Stimulated activated CD4-positive, alpha-beta T cell treated with anti-CD3 and anti-CD28 coated beads, Interleukin-12 subunit alpha, Interleukin-12 subunit beta, amount 100 ng/mL, for 24 hours (primary cell): Measurements from ENCODE around the gene KCND2.
"Not testable (repeated sequence)": the region's sequence is repeated elsewhere in the genome, so short reads cannot be mapped to it uniquely, and the experiment has no call there.

Experiments
- DNase-seq, 2 experiments: peaks; one replicate each; pipeline ENCODE4 v3.0.0-alpha.2; 2020; ENCODE audit warnings: low read depth in 2 of 2

The KCND2 gene

GRCh38 chr7:120587243-120587642, 314.3 kb downstream of the KCND2 start:
- no peak for DNase-seq

- DNase-seq: no peak
Measured at GRCh38 chr7:120588416-120588815, 315.4 kb downstream of the KCND2 start.

- no peak for DNase-seq
Measured at GRCh38 chr7:120588862-120589261, 315.9 kb downstream of the KCND2 start.

GRCh38 chr7:120600607-120601006, 327.6 kb downstream of the KCND2 start:
- no peak for DNase-seq

GRCh38 chr7:120603366-120603765, 330.4 kb downstream of the KCND2 start:
- no peak for DNase-seq

GRCh38 chr7:120609136-120609753, 336.3 kb downstream of the KCND2 start:
- no peak for DNase-seq

GRCh38 chr7:120611975-120612374, 339.0 kb downstream of the KCND2 start:
- no peak for DNase-seq

- no peak for DNase-seq
Measured at GRCh38 chr7:120615703-120616102, 342.7 kb downstream of the KCND2 start.

GRCh38 chr7:120617275-120617674, 344.3 kb downstream of the KCND2 start:
- no peak for DNase-seq

- no peak for DNase-seq
Measured at GRCh38 chr7:120628251-120628650, 355.3 kb downstream of the KCND2 start.

- no peak for DNase-seq
Measured at GRCh38 chr7:120639884-120640283, 366.9 kb downstream of the KCND2 start.

GRCh38 chr7:120645966-120646365, 373.0 kb downstream of the KCND2 start:
- no peak for DNase-seq

GRCh38 chr7:120654241-120654640, 381.3 kb downstream of the KCND2 start:
- DNase-seq: no peak

- no peak for DNase-seq
Measured at GRCh38 chr7:120658516-120658915, 385.5 kb downstream of the KCND2 start.

GRCh38 chr7:120662291-120662690, 389.3 kb downstream of the KCND2 start:
- DNase-seq: no peak

- no peak for DNase-seq
Measured at GRCh38 chr7:120665068-120665467, 392.1 kb downstream of the KCND2 start.

GRCh38 chr7:120675076-120675475, 402.1 kb downstream of the KCND2 start:
- no peak for DNase-seq

GRCh38 chr7:120677535-120677934, 404.6 kb downstream of the KCND2 start:
- DNase-seq: no peak

- no peak for DNase-seq
Measured at GRCh38 chr7:120680985-120681384, 408.0 kb downstream of the KCND2 start.

GRCh38 chr7:120684463-120684862, 411.5 kb downstream of the KCND2 start:
- DNase-seq: no peak

GRCh38 chr7:120691915-120692314, 418.9 kb downstream of the KCND2 start:
- DNase-seq: no peak

GRCh38 chr7:120695848-120696247, 422.9 kb downstream of the KCND2 start:
- DNase-seq: no peak

GRCh38 chr7:120700796-120701195, 427.8 kb downstream of the KCND2 start:
- DNase-seq: no peak

GRCh38 chr7:120702408-120702807, 429.4 kb downstream of the KCND2 start:
- not testable (repeated sequence) for DNase-seq
